IMR-90 (cell line): Measurements from ENCODE around the gene B4GALT7. TPM values are rescaled to one million over a fixed set of nuclear protein-coding genes. Genes with fewer than 3 reads are reported as not detected.

Experiments used
- ATAC-seq: fragments of 200-7000 bp; cut with Tn5 transposase; 2 replicates; pipeline ENCODE4 v1.9.1; 2020; ENCODE audit warnings: low read depth, mild to moderate bottlenecking, moderate library complexity
- BruUV-seq: library from RNA; stranded (reverse); fragments of 400-500 nt; replicated peaks from 2 replicates; lab custom pipeline; 2021; lab: Mats Ljungman, UMichigan
- CTCF ChIA-PET: fragments of 300-600 bp; formaldehyde crosslinking; extraction: SDS; loops from one replicate; lab custom pipeline; 2021; ENCODE audit warnings: antibody characterized with exemption; lab: Yijun Ruan, JAX
- POLR2A ChIA-PET: fragments of 300-600 bp; sonication (Branson Sonifier 250); formaldehyde crosslinking; loops from one replicate; lab custom pipeline; 2022; ENCODE audit warnings: antibody characterized with exemption; ENCODE audit not compliant: unreplicated experiment; lab: Charles Lee
- DNase-seq: peaks from one replicate; pipeline ENCODE4 v3.0.0; 2013
- H2AFZ ChIP-seq: replicated peaks from 2 replicates; pipeline ENCODE3; 2013; ENCODE audit warnings: low read length, mild to moderate bottlenecking; ENCODE audit not compliant: poor library complexity
- H2AK5ac ChIP-seq: 2 replicates; pipeline ENCODE4 v1.6.1; 2013; ENCODE audit warnings: low read depth, low read length, inconsistent platforms
- H2AK9ac ChIP-seq: replicated peaks from 2 replicates; pipeline ENCODE3; 2013; ENCODE audit warnings: mild to moderate bottlenecking, low read depth, low read length, moderate library complexity; ENCODE audit not compliant: poor library complexity
- H2BK120ac ChIP-seq: 2 replicates; pipeline ENCODE4 v1.6.1; 2013; ENCODE audit warnings: low read depth, low read length, inconsistent platforms
- H2BK15ac ChIP-seq: 3 replicates; pipeline ENCODE4 v1.6.1; 2013; ENCODE audit warnings: low read depth, low read length, inconsistent platforms
- H2BK20ac ChIP-seq: 2 replicates; pipeline ENCODE4 v1.6.1; 2013; ENCODE audit warnings: low read depth, mild to moderate bottlenecking, inconsistent platforms, low read length, moderate library complexity
- H2BK5ac ChIP-seq: 2 replicates; pipeline ENCODE4 v1.6.1; 2013; ENCODE audit warnings: mild to moderate bottlenecking, low read depth, low read length, inconsistent platforms; ENCODE audit not compliant: poor library complexity, severe bottlenecking
- H3K14ac ChIP-seq: replicated peaks from 2 replicates; pipeline ENCODE4 v1.6.1; 2013; ENCODE audit warnings: low read depth, low read length, inconsistent platforms
- H3K18ac ChIP-seq: 2 replicates; pipeline ENCODE4 v1.6.1; 2013; ENCODE audit warnings: low read depth, low read length, control low read depth
- H3K23ac ChIP-seq: 2 replicates; pipeline ENCODE4 v1.6.1; 2013; ENCODE audit warnings: low read depth, low read length, inconsistent platforms
- H3K27ac ChIP-seq: 2 replicates; pipeline ENCODE4 v1.5.1; 2013; ENCODE audit warnings: mild to moderate bottlenecking, control low read depth, low read length; ENCODE audit not compliant: insufficient read depth
- H3K27me3 ChIP-seq: 2 replicates; pipeline ENCODE4 v1.6.1; 2013; ENCODE audit warnings: low read length; ENCODE audit not compliant: control insufficient read depth, insufficient read depth
- H3K36me3 ChIP-seq: 2 replicates; pipeline ENCODE4 v1.6.1; 2013; ENCODE audit warnings: low read length, mixed read lengths; ENCODE audit not compliant: control insufficient read depth, insufficient read depth
- H3K4ac ChIP-seq: 2 replicates; pipeline ENCODE4 v1.6.1; 2013; ENCODE audit warnings: low read depth, low read length, inconsistent platforms
- H3K4me1 ChIP-seq: 2 replicates; pipeline ENCODE4 v1.6.1; 2013; ENCODE audit warnings: low read length, mixed read lengths; ENCODE audit not compliant: control insufficient read depth, insufficient read depth
- H3K4me2 ChIP-seq: 2 replicates; pipeline ENCODE4 v1.6.1; 2013; ENCODE audit warnings: low read depth, mild to moderate bottlenecking, control low read depth, low read length, moderate library complexity
- H3K4me3 ChIP-seq: 2 replicates; pipeline ENCODE4 v1.5.1; 2013; ENCODE audit warnings: low read depth, mild to moderate bottlenecking, control low read depth, low read length, moderate library complexity; ENCODE audit not compliant: insufficient read depth
- H3K56ac ChIP-seq: 2 replicates; pipeline ENCODE4 v1.6.1; 2013; ENCODE audit warnings: low read length, inconsistent platforms; ENCODE audit not compliant: insufficient read depth; ENCODE audit errors: extremely low read depth
- H3K79me1 ChIP-seq, 2 experiments: 2 replicates each; pipeline ENCODE4 v1.6.1; 2013; ENCODE audit warnings: low read length in 2 of 2, inconsistent platforms in 1 of 2, low read depth in 1 of 2
- H3K9ac ChIP-seq: 2 replicates; pipeline ENCODE4 v1.6.1; 2013; ENCODE audit warnings: low read depth, low read length, control low read depth
- H3K9me1 ChIP-seq: 2 replicates; pipeline ENCODE4 v1.6.1; 2013; ENCODE audit warnings: low read length, inconsistent platforms; ENCODE audit not compliant: insufficient read depth
- H3K9me3 ChIP-seq: 2 replicates; pipeline ENCODE4 v1.6.1; 2013; ENCODE audit warnings: low read length; ENCODE audit not compliant: control insufficient read depth, insufficient read depth
- H4K20me1 ChIP-seq: 2 replicates; pipeline ENCODE4 v1.6.1; 2013; ENCODE audit warnings: low read length, inconsistent platforms; ENCODE audit not compliant: insufficient read depth
- H4K5ac ChIP-seq: 2 replicates; pipeline ENCODE4 v1.6.1; 2013; ENCODE audit warnings: mild to moderate bottlenecking, low read depth, low read length, control low read depth
- H4K8ac ChIP-seq, 2 experiments: 2 replicates each; pipeline ENCODE4 v1.6.1; 2013; ENCODE audit warnings: low read depth in 2 of 2, low read length in 2 of 2, control low read depth in 1 of 2, inconsistent platforms in 1 of 2
- H4K91ac ChIP-seq: 2 replicates; pipeline ENCODE4 v1.6.1; 2013; ENCODE audit warnings: low read depth, low read length, inconsistent platforms; ENCODE audit not compliant: insufficient read depth
- CTCF ChIP-seq: conservative IDR thresholded peaks from 2 replicates; pipeline ENCODE4 v1.5.1; 2012; ENCODE audit warnings: mild to moderate bottlenecking, low read depth, low read length, improper control_type of control experiment
- USF2 ChIP-seq: fragments of 150-350 bp; IDR thresholded peaks from 2 replicates; pipeline ENCODE4 v1.6.1; 2017; ENCODE audit warnings: mild to moderate bottlenecking, antibody characterized with exemption, low read length, low read depth
- WGBS, 2 experiments: methylation state at CpG; one replicate each; pipeline versions ENCODE4 v1.1.5 to v1.1.7; 2013; ENCODE audit warnings: missing lambda C conversion rate in 2 of 2; ENCODE audit not compliant: insufficient read length in 1 of 2; ENCODE audit errors: extremely low coverage in 2 of 2; 5-methylcytosine and 5-hydroxymethylcytosine counted together
- dilution Hi-C: fragments of 300-500 bp; cut with HindIII; formaldehyde crosslinking; loops from one replicate; pipeline ENCODE4 v1.14.3; 2018; ENCODE audit warnings: low sequenced_read_pairs; ENCODE audit not compliant: unreplicated experiment
- in situ Hi-C: fragments of 300-500 bp; cut with MboI; formaldehyde crosslinking; loops from 3 replicates; pipeline ENCODE4 v1.14.3; 2019; ENCODE audit warnings: low sequenced_read_pairs, inconsistent platforms, mixed read lengths
- intact Hi-C: fragments of 100-400 bp; cut with micrococcal nuclease; formaldehyde crosslinking; loops from 2 replicates; pipeline ENCODE4 v1.10.0; 2022
- polyA plus RNA-seq, 3 experiments: library from polyadenylated mRNA; depleted of rRNA; stranded (reverse); fragments of >200 nt; gene quantifications; 2 replicates each; pipeline ENCODE4 v1.2.3, GENCODE V29; 2012; ENCODE audit warnings: low replicate concordance in 1 of 3
- total RNA-seq: library from RNA; depleted of rRNA; stranded (reverse); fragments of >200 nt; gene quantifications from 2 replicates; pipeline ENCODE4 v1.2.3, GENCODE V29; 2012

Gene B4GALT7
- total and polyA plus RNA-seq, 2 of the 4 experiments (the other 2 are of a cell fraction) = 29.2 to 79.6 TPM

- peaks cover 14% of the 10 kb centered on the region for H3K4me1 ChIP-seq
- no peak for ATAC-seq
- no CpG with 5 or more reads among the region's 4 CpGs for WGBS, 2 experiments
- DNase-seq = no peak
- CTCF ChIA-PET = no interaction called here
- peaks cover 0 to 19% of the 10 kb centered on the region in 2 experiments; a peak in 2 of 4 replicates for H3K79me1 ChIP-seq
- BruUV-seq = no TSS peak
- no peak overlapping the region for H3K4me2 ChIP-seq
- peak overlapping the region; percentile 74 for H2AFZ ChIP-seq
- H3K23ac ChIP-seq = no peak overlapping the region
- POLR2A ChIA-PET = no interaction called here
- no peak overlapping the region for H3K4me3 ChIP-seq
- H4K8ac ChIP-seq = no peak overlapping the region
- H3K18ac ChIP-seq = no peak overlapping the region
- no peak overlapping the region for H3K56ac ChIP-seq
- H3K9ac ChIP-seq = no peak overlapping the region
- H2BK5ac ChIP-seq = no peak overlapping the region
- H3K4ac ChIP-seq = no peak overlapping the region
- H4K5ac ChIP-seq = no peak overlapping the region
- dilution Hi-C loops (no loop called here), in situ Hi-C loops (no loop called here), intact Hi-C loops (no loop called here)
- no peaks in the 10 kb centered on the region for H3K27me3 ChIP-seq
- no peak overlapping the region for H4K91ac ChIP-seq
- peaks cover 2% of the 10 kb centered on the region; the same call in 1 of the 2 replicates for H3K36me3 ChIP-seq
- H2AK9ac ChIP-seq = no peak overlapping the region
- TF ChIP-seq USF2 (peak; percentile 50), CTCF (no peak)
- H3K27ac ChIP-seq = no peak overlapping the region
- no peak overlapping the region for H3K14ac ChIP-seq
- H2AK5ac ChIP-seq = no peak overlapping the region
- H2BK15ac ChIP-seq = no peak overlapping the region
- H4K20me1 ChIP-seq = peaks cover 17% of the 10 kb centered on the region
- peaks cover 16% of the 10 kb centered on the region for H3K9me1 ChIP-seq
- no peak overlapping the region for H2BK20ac ChIP-seq
- H2BK120ac ChIP-seq = no peak overlapping the region
- H3K9me3 ChIP-seq = no peaks in the 10 kb centered on the region
Observed at GRCh38 chr5:177557041-177557647, 42.8 kb upstream of the B4GALT7 start.
